Astrocyte of the spinal cord (primary cell): ENCODE results near the gene CST9.

ENCODE experiments used
- DNase-seq: peaks from one replicate; pipeline ENCODE4 v3.0.0; 2011; ENCODE audit warnings: low read depth, low spot score
- H3K4me3 ChIP-seq: 2 replicates; pipeline ENCODE4 v1.5.1; 2011; ENCODE audit warnings: low read depth, mild to moderate bottlenecking, low read length, moderate library complexity
- CTCF ChIP-seq: IDR thresholded peaks from 2 replicates; pipeline ENCODE4 v1.5.1; 2012; ENCODE audit warnings: low read depth, mild to moderate bottlenecking, low read length, inconsistent platforms
- in situ Hi-C: cut with HindIII; loops from 2 replicates; pipeline ENCODE4 v1.10.0; 2017; ENCODE audit warnings: low sequenced_read_pairs

CST9 gene

GRCh38 chr20:23568971-23569330 is 36.8 kb downstream of the CST9 start:
- in situ Hi-C loops = no loop called here
- DNase-seq = no peak
- TF ChIP-seq CTCF = no peak
- H3K4me3 ChIP-seq = no peak overlapping the region

GRCh38 chr20:23568320-23568970 is 37.3 kb downstream of the CST9 start, which contains the start of gene CST9L:
CST9L (minus strand) TSS chr20:23568484; CDS start chr20:23568450, 34 bp downstream.
- DNase-seq = no peak
- TF ChIP-seq CTCF = no peak
- in situ Hi-C loops = no loop called here
- no peak within 1 kb of the TSS for H3K4me3 ChIP-seq

GRCh38 chr20:23566199-23566932 is 39.4 kb downstream of the CST9 start:
- no peak for DNase-seq
- TF ChIP-seq CTCF = no peak
- H3K4me3 ChIP-seq = no peak overlapping the region
- in situ Hi-C loops = no loop called here

- in situ Hi-C loops = no loop called here
- no peak overlapping the region for H3K4me3 ChIP-seq
- TF ChIP-seq CTCF = no peak
- no peak for DNase-seq
Measured at GRCh38 chr20:23565503-23566045, 40.1 kb downstream of the CST9 start.

- no peak overlapping the region for H3K4me3 ChIP-seq
- no peak for TF ChIP-seq CTCF
- DNase-seq = no peak
- in situ Hi-C loops = no loop called here
Measured at GRCh38 chr20:23564927-23565326, 40.8 kb downstream of the CST9 start.

- no peak overlapping the region for H3K4me3 ChIP-seq
- no peak for DNase-seq
- in situ Hi-C loops = no loop called here
- no peak for TF ChIP-seq CTCF
Measured at GRCh38 chr20:23562721-23563342, 42.9 kb downstream of the CST9 start.
